Esophagus muscularis mucosa (tissue), 4 donors: Measurements from ENCODE around the gene CCL7. TPM values are rescaled to one million over a fixed set of nuclear protein-coding genes. Genes with fewer than 3 reads are reported as not detected.

Experiments used
- DNase-seq: peaks from one replicate; pipeline ENCODE4 v3.0.0-alpha.2; 2017; ENCODE audit errors: extremely low spot score
- H3K27ac ChIP-seq, 4 donors: fragments of 200-600 bp; sonication (generic); replicated peaks in 1 of 4; 1 replicate in 3 of 4; 2 replicates in 1 of 4; pipeline ENCODE4 v1.5.1; 2016 to 2019; ENCODE audit warnings: mild to moderate bottlenecking in 1 of 4
- H3K27me3 ChIP-seq, 4 donors: fragments of 200-600 bp; sonication (generic); one replicate each; pipeline versions ENCODE4 v1.5.1 to v1.6.0; 2016 to 2019
- H3K36me3 ChIP-seq, 4 donors: fragments of 200-600 bp; sonication (generic); one replicate each; pipeline ENCODE4 v1.5.1; 2016 to 2019
- H3K4me1 ChIP-seq, 4 donors: fragments of 200-600 bp; sonication (generic); one replicate each; pipeline ENCODE4 v1.5.1; 2016 to 2019
- H3K4me3 ChIP-seq, 4 donors: fragments of 200-600 bp; sonication (generic); 1 replicate in 2 of 4; 2 replicates in 2 of 4; pipeline ENCODE4 v1.5.1; 2016 to 2019; ENCODE audit warnings: mild to moderate bottlenecking in 4 of 4, moderate library complexity in 1 of 4
- H3K9me3 ChIP-seq, 4 donors: fragments of 200-600 bp; sonication (generic); 1 replicate in 3 of 4; 2 replicates in 1 of 4; pipeline ENCODE4 v1.5.1; 2016 to 2019
- CTCF ChIP-seq, 3 experiments: fragments of 200-600 bp in 2 of 3; fragments of 450-650 bp in 1 of 3; sonication (generic) in 2 of 3; IDR thresholded peaks; one replicate each; pipeline ENCODE4 v1.5.1; 2017 to 2019; ENCODE audit warnings: antibody characterized with exemption in 3 of 3, mild to moderate bottlenecking in 2 of 3, moderate library complexity in 1 of 3
- EP300 ChIP-seq: sonication (generic); formaldehyde crosslinking; IDR thresholded peaks from one replicate; pipeline ENCODE4 v1.6.1; 2017; ENCODE audit warnings: antibody characterized with exemption
- POLR2A ChIP-seq: fragments of 450-650 bp; IDR thresholded peaks from one replicate; pipeline ENCODE4 v1.6.1; 2017; ENCODE audit warnings: antibody characterized with exemption, moderate library complexity, mild to moderate bottlenecking, low read depth
- POLR2AphosphoS5 ChIP-seq, 2 donors: sonication (generic); formaldehyde crosslinking; IDR thresholded peaks; one replicate each; pipeline ENCODE4 v1.6.1; 2017; ENCODE audit warnings: antibody characterized with exemption in 2 of 2
- WGBS: methylation state at CpG from one replicate; pipeline ENCODE4 v1.1.5; 2018; 5-methylcytosine and 5-hydroxymethylcytosine counted together
- intact Hi-C: fragments of 100-400 bp; cut with DNase I; formaldehyde crosslinking; loops from one replicate; pipeline ENCODE4 v1.15.1; 2023
- total RNA-seq, 4 donors: library from RNA; depleted of rRNA; stranded (reverse); fragments of >200 nt; gene quantifications; one replicate each; pipeline versions ENCODE4 v1.1.0 to v1.2.1, GENCODE V29; 2016

The CCL7 gene
- total RNA-seq, 4 donors from 2014 or later, result 0.83 TPM; not detected in 3

DNA sequence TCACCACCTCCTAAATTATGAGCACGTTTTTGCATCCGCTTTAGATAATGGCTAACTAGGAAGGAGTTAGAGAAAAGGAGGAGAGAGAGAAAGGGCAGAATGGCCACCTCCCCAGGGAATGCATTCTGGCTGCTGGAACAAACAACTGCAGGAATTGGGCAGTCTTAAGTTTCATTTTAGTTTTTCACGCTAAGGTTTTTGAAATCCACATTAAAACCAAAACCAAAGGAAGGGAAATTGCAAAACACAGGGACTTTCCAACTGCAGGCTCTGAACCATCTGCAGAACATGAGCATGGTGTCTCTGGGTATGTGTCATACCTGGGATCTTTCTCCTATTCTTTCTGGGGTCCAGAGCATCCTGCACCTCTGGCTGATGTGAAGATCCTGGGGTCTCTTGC, 37.1 kb downstream of the CCL7 start:
- Histone ChIP-seq H3K27me3 (no peaks in the 10 kb centered on the region), H3K4me3 (no peak overlapping the region), H3K27ac (peak overlapping the region in 1 of 4 donors; percentile 6), H3K4me1 (peaks cover 19 to 26% (median 22%) of the 10 kb centered on the region in 4 donors), H3K9me3 (no peaks in the 10 kb centered on the region), H3K36me3 (no peaks in the 10 kb centered on the region)
- intact Hi-C loops, result no loop called here
- 40% methylated on average over 3 of the region's 3 CpGs for WGBS
- DNase-seq, result peak; percentile 55
- TF ChIP-seq CTCF (IDR thresholded peaks at IDR 0.05), result no peak
- TF ChIP-seq POLR2A, result no peak
- no peak for TF ChIP-seq EP300
- no peak for TF ChIP-seq POLR2AphosphoS5 (IDR thresholded peaks at IDR 0.05)

DNA sequence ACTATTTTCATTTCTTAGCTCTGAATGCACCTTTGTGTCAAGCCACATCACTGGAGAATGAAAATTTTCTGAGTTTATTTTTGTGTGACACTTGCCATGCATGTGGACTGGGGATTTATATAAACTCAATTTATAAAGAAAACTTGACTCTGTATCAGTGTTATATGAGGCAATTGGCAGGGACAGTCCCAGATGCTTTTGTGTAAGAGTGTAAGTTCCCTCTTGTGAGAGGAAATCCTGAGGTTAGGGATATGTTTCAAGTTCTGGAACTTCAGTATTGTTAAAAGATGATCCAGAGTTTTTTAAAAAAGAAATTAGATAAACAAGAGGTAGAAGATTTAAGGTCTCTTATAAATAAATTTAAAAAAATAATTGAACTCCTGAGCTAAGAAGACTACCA, 38.4 kb downstream of the CCL7 start:
- intact Hi-C loops, result no loop called here
- H3K27me3 ChIP-seq, result peaks cover 0 to 4% (median 0%) of the 10 kb centered on the region in 4 donors
- H3K4me1 ChIP-seq, result peaks cover 19 to 35% (median 34%) of the 10 kb centered on the region in 4 donors
- peak; percentile 24 for DNase-seq
- TF ChIP-seq POLR2AphosphoS5 (IDR thresholded peaks at IDR 0.05), result no peak
- no peak for TF ChIP-seq CTCF (IDR thresholded peaks at IDR 0.05)
- TF ChIP-seq POLR2A, result no peak
- no peak for TF ChIP-seq EP300
- H3K36me3 ChIP-seq, result no peaks in the 10 kb centered on the region
- no peaks in the 10 kb centered on the region for H3K9me3 ChIP-seq
- H3K4me3 ChIP-seq, result no peak overlapping the region
- H3K27ac ChIP-seq, result no peak overlapping the region

- WGBS, result 74% methylated on average over 7 of the region's 7 CpGs
- Histone ChIP-seq H3K4me1 (peaks cover 24 to 41% (median 37%) of the 10 kb centered on the region in 4 donors), H3K36me3 (no peaks in the 10 kb centered on the region), H3K9me3 (no peaks in the 10 kb centered on the region), H3K4me3 (no peak overlapping the region), H3K27me3 (peaks cover 0 to 4% (median 0%) of the 10 kb centered on the region in 4 donors), H3K27ac (peak overlapping the region in 1 of 4 donors; percentile 35)
- TF ChIP-seq POLR2A (no peak), POLR2AphosphoS5 (IDR thresholded peaks at IDR 0.05) (no peak), EP300 (no peak), CTCF (IDR thresholded peaks at IDR 0.05) (no peak)
- intact Hi-C loops, result no loop called here
- DNase-seq, result no peak
Observed at GRCh38 chr17:34311291-34311690, 41.3 kb downstream of the CCL7 start.

- Histone ChIP-seq H3K9me3 (no peaks in the 10 kb centered on the region), H3K4me3 (no peak overlapping the region), H3K27ac (peak overlapping the region; percentile 62 to 69 (median 66)), H3K36me3 (no peaks in the 10 kb centered on the region), H3K27me3 (peaks cover 0 to 4% (median 0%) of the 10 kb centered on the region in 4 donors), H3K4me1 (peaks cover 17 to 33% (median 29%) of the 10 kb centered on the region in 4 donors)
- intact Hi-C loops, result no loop called here
- TF ChIP-seq POLR2A, result no peak
- TF ChIP-seq POLR2AphosphoS5 (IDR thresholded peaks at IDR 0.05), result peak in 1 of 2 donors; percentile 65
- no peak for TF ChIP-seq EP300
- no peak for TF ChIP-seq CTCF (IDR thresholded peaks at IDR 0.05)
- no peak for DNase-seq
- 27% methylated on average over 5 of the region's 5 CpGs for WGBS
Observed at GRCh38 chr17:34312080-34312479, 42.1 kb downstream of the CCL7 start.

DNA sequence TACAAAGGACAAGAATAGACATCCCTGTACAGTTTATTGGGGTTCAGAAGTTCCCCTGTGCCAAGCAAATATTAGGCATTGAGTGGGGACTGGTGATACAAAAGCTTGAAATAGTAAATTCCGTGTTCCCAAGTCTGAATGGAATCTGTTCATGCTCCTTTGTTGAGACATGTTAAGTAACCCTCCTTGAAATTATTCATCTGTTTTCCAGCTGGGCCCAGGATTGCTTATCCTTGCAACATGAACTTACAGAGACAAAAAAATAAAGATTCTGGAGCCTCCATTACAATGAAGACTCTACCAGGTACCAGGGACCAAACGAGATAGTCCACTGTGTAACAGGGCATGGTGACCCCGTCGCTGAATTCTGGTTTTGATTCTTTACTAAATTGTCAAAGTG, 43.1 kb downstream of the CCL7 start:
- Histone ChIP-seq H3K4me3 (no peak overlapping the region), H3K27me3 (peaks cover 0 to 4% (median 0%) of the 10 kb centered on the region in 4 donors), H3K4me1 (peaks cover 11 to 23% (median 20%) of the 10 kb centered on the region in 4 donors), H3K9me3 (no peaks in the 10 kb centered on the region), H3K27ac (peak overlapping the region; percentile 62 to 69 (median 66)), H3K36me3 (no peaks in the 10 kb centered on the region)
- peak; percentile 78 for DNase-seq
- intact Hi-C loops, result no loop called here
- 83% methylated on average over 4 of the region's 4 CpGs for WGBS
- TF ChIP-seq EP300 (no peak), POLR2AphosphoS5 (IDR thresholded peaks at IDR 0.05) (peak in 1 of 2 donors; percentile 51)
